KOPT-K1 (cell line): ENCODE data around the gene STRA8.

ENCODE experiments used
- H3K27ac ChIP-seq: fragments of 200-600 bp; sonication (generic); 2 replicates; pipeline ENCODE4 v1.5.1; 2016; ENCODE audit warnings: antibody characterized with exemption, mild to moderate bottlenecking, low read depth, low read length; ENCODE audit not compliant: poor library complexity, severe bottlenecking
- H3K36me3 ChIP-seq: fragments of 200-600 bp; sonication (generic); 2 replicates; pipeline ENCODE4 v1.5.1; 2017; ENCODE audit warnings: antibody characterized with exemption, mild to moderate bottlenecking, low read length, moderate library complexity; ENCODE audit not compliant: insufficient read depth
- H3K9me3 ChIP-seq: fragments of 200-600 bp; sonication (generic); 2 replicates; pipeline ENCODE4 v1.5.1; 2017; ENCODE audit warnings: antibody characterized with exemption, low read length, mild to moderate bottlenecking; ENCODE audit not compliant: insufficient read depth, poor library complexity, severe bottlenecking

STRA8 gene

DNA sequence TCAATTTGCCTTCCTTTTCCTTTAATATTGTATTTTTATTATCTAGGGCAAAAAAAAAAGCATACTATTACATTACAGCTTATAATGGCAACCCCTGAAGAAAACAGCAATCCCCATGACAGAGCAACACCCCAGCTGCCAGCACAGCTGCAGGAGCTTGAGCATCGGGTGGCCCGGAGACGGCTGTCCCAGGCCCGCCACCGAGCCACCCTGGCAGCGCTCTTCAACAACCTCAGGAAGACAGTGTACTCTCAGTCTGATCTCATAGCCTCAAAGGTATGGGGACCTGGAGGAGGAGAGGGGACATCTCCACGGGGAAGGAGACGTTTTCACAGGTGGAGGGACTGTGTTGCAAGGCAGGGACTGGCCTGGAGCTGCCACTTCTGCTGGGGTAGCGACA is 6.8 kb downstream of the STRA8 start:
- Histone ChIP-seq H3K36me3 (no peaks in the 10 kb centered on the region), H3K27ac (no peak overlapping the region)

DNA sequence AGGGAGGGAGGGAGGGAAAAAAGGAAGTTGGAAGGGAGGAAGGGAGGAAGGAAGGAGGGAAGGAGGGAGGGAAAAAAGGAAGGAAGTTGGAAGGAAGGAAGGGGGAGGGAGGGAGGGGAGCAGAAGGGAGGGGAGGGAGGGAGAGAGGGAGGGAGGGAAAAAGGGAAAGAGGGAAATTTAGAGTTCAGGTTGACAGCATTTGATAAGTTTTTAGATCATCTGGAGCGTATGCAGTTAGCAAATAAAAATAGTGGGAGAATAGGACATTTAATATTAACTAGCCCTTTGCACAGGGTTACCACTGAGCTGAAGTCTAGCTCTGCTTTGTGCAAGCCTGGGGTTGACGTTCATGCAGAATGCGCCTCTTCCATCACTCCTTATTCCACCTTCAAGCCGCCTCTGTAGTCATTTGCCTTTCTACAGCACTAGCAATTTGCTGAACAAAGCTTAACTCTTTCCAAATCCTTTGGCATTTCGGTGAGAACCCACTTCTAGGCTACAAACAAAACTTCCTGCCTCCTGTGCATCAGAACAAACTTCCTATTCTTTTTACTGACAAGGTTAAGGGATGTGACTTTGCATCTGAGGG is 8.6 kb downstream of the STRA8 start:
- H3K9me3 ChIP-seq, result no peaks in the 10 kb centered on the region
- H3K27ac ChIP-seq, result no peak overlapping the region
- no peaks in the 10 kb centered on the region for H3K36me3 ChIP-seq

More for the DNA sequence above, 6.8 kb downstream of the STRA8 start:
- H3K9me3 ChIP-seq, result no peaks in the 10 kb centered on the region

- Histone ChIP-seq H3K36me3 (no peaks in the 10 kb centered on the region), H3K27ac (no peak overlapping the region), H3K9me3 (no peaks in the 10 kb centered on the region)
Observed at GRCh38 chr7:135245226-135246190, 11.9 kb downstream of the STRA8 start.

- H3K36me3 ChIP-seq, result no peaks in the 10 kb centered on the region
- H3K9me3 ChIP-seq, result no peaks in the 10 kb centered on the region
- H3K27ac ChIP-seq, result no peak overlapping the region
Observed at GRCh38 chr7:135246191-135246825, 12.7 kb downstream of the STRA8 start.

DNA sequence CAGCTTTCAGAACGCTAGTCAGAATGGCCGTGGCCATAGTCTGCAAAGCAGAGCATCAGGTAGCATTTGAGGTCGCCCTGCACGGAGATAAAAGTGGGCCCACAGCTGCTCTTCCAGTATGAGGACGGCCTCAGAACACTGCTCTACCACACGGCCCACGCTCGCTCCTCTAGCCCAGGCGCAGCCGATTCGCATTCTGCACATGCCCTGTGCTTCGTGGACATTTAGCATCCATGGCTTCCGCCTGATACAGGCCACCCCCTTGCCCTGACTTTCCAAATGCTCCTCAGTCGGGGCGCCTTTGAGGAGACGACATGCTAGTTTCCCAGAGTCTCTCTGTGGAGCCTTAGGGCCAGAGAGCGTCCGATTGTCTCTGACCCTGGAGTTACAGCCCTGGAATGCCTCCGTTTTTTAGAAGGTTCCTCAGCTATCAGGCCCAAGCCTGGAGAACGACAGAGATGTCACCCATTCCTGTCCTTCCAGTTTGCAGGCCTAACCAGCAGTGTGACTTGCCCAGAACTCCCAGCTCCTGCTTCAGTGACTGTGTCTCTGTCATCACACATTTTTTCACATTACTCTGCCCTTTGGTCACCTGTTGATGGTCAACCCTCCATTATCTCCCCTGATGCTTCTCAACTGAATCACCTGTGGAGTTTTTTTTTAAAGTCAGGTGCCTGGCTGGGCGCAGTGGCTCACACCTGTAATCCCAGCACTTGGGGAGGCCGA is 14.3 kb downstream of the STRA8 start:
- H3K27ac ChIP-seq, result no peak overlapping the region
- no peaks in the 10 kb centered on the region for H3K9me3 ChIP-seq
- H3K36me3 ChIP-seq, result no peaks in the 10 kb centered on the region

DNA sequence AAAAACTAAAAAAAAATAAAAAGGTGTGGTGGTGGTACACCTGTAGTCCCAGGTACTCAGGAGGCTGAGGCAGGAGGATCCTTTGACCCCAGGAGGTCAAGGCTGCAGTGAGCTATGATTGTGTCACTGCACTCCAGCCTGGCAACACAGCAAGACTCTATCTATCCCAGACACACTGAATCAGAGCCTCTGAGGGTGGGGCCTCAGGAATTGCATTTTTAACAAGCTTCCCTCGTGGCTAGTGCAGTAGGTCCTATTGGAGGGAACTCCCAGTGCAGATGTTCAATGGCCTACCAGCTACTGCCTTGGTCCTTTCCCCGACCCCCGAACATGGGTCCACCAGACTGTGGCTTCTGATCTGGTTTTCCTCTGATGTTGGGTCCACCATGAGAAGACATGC is 14.9 kb downstream of the STRA8 start:
- H3K27ac ChIP-seq, result no peak overlapping the region
- no peaks in the 10 kb centered on the region for H3K36me3 ChIP-seq
- no peaks in the 10 kb centered on the region for H3K9me3 ChIP-seq

DNA sequence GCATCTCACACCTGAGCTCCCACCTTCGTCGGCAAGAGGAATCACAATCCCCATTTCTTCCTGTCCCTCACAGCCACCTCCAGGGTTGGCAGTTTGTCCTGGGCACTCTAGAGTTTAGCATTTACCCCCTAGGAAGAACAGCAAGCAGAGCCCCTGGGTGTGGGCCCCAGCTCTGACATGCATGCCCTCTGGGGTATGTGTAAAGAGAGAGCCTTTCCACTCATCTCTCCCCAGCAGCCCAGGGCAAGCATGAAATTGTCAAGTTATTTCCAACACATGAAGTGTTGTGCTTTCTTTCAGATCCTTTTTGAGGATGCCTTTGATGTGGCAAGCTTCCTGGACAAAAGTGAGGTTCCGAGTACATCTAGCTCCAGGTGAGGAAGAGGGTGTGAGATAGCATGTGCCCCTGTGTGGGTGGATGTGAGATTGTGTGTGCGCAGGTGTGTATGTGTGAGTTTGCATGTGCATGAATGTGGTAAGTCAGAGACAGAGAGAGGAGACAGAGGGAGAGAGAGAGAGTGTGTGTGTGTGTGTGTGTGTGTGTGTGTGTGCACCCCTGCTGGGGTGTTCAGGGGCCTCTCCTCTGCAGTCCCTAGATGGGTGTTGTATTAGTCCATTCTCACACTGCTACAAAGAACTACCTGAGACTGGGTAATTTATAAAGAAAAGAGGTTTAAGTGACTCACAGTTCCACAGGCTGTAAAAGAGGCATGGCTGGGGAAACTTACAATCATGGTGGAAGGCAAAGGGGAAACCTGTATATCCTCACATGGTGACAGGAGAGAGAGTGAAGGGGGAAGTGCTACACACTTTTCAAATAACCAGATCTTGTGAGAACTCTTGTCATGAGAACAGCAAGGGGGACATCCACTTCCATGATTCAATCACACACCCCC is 18.1 kb downstream of the STRA8 start:
- Histone ChIP-seq H3K36me3 (no peaks in the 10 kb centered on the region), H3K27ac (no peak overlapping the region), H3K9me3 (no peaks in the 10 kb centered on the region)

GRCh38 chr7:135253851-135254771 is 20.5 kb downstream of the STRA8 start:
- no peaks in the 10 kb centered on the region for H3K36me3 ChIP-seq
- H3K27ac ChIP-seq, result no peak overlapping the region
- no peaks in the 10 kb centered on the region for H3K9me3 ChIP-seq

- Histone ChIP-seq H3K9me3 (no peaks in the 10 kb centered on the region), H3K36me3 (no peaks in the 10 kb centered on the region)
Observed at GRCh38 chr7:135257790-135258189, 24.2 kb downstream of the STRA8 start.

DNA sequence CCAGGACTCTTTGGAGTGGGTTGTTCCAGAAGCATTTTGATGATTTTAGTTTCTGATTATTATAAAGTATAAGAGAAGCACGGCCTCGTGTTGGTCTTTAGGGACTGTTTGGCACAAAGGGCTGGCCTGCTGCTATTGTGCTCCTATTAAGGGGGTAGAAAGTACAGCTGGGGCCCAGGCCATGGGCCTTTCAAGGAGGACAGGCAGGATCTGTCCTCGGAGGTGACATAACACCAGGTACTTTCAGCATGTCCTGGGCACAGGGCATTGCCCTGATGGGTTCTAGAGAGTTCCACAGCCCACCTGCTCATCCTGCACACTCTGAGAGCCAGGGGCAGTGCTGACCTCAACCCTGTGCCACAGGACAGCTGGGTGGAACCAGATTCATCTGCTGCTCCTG is 24.9 kb downstream of the STRA8 start:
- Histone ChIP-seq H3K36me3 (no peaks in the 10 kb centered on the region), H3K27ac (no peak overlapping the region), H3K9me3 (peaks cover 7% of the 10 kb centered on the region)

More at GRCh38 chr7:135257790-135258189, 24.2 kb downstream of the STRA8 start:
- H3K27ac ChIP-seq, result no peak overlapping the region

DNA sequence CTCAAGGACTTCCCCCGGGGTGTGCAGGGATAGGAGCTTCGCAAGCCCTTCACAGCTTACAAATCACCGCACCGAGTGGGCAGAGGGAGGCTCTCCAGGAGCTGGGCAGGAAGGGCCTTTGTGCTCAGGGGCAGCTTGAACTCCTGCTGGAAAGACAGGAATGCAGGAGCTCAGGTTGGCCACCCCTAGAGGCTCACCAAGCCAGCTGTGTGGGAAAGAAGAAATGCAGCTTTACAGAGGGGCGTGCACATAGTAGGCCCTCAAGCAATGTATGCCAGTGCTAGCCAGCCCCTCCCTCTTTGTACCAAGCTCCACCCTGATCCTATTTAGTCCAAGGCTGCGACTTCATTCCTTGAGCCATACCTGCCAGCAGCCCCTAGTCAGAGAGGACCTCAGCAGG is 26.1 kb downstream of the STRA8 start:
- H3K9me3 ChIP-seq, result peaks cover 18% of the 10 kb centered on the region
- H3K36me3 ChIP-seq, result no peaks in the 10 kb centered on the region
- H3K27ac ChIP-seq, result no peak overlapping the region

DNA sequence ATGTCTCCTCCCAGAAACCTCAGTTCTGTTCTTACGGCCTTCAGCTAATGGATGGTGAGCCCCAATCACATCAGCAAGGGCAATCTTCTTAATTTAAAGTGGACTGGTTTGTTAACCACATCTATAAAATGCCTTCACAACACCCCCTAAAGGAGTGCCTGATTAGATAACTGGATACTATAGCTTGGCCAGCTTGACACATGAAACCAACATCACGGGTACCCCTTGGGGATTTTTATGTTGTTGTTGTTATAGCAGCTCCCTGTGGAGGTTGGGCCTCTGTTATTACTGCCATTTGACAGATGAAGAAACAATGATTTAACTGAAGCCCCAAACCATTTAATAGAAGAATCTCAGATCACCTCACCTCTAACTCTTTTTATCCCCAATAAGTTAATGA is 26.8 kb downstream of the STRA8 start:
- Histone ChIP-seq H3K27ac (no peak overlapping the region), H3K36me3 (no peaks in the 10 kb centered on the region), H3K9me3 (peaks cover 22% of the 10 kb centered on the region)

DNA sequence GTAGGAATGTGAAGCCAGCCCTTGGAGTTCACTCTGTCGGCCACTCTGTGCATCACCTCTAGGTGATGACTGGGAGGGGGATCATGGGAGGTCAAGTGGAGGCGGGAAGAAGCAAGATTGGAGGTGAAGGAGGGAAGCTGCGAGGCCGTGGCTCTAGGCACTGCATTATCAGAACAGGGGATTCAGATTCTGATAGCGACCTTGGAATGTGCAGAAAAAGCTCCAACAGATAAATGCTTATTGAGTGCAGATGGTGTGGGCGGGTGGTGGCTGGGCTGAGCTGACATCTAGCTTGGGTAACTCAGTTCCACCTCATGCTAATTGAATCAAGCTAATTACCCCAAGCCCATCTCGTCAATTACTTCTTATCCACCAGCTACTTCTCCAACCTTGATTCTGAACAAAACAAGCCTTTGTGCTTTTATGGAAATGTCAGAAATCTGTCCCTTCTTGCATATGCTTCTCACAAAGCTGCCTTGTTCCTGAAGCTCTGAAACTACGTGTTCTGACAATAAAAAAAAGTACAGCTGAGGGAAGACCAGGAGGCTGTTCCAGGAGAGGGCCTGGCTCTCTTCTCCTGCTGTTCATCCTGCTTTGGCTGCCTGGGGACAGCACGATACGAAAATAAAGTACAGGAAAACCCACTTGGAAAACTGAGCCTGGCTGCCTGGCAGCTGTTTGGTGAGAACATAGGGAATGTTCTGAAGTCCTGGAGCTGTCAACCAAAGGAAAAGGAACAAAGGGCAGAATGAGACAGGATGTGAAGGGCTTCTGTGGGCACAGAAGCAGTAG is 27.5 kb downstream of the STRA8 start:
- Histone ChIP-seq H3K27ac (no peak overlapping the region), H3K36me3 (no peaks in the 10 kb centered on the region), H3K9me3 (peaks cover 22% of the 10 kb centered on the region)
